ENCODE data around the gene KLRK1. TPM values are rescaled to one million over a fixed set of nuclear protein-coding genes. Genes with fewer than 3 reads are reported as not detected.
A peak's percentile ranks its signal among the peaks of the same experiment; 100 is the strongest.
"Not testable (repeated sequence)": the region's sequence is repeated elsewhere in the genome, so short reads cannot be mapped to it uniquely, and the experiment has no call there.

KLRK1 gene
- total RNA-seq, 4 donors from 2014 or later = 0.60 to 2.9 (median 1.2) TPM; not detected in 1

GRCh38 chr12:10381928-10382628 is 7.8 kb downstream of the KLRK1 start:
- TF ChIP-seq POLR2A (IDR thresholded peaks at IDR 0.05) (no peak), EP300 (IDR thresholded peaks at IDR 0.05) (no peak), CTCF (IDR thresholded peaks at IDR 0.05) (no peak)
- peaks cover 0 to 14% (median 0%) of the 10 kb centered on the region in 3 donors for H3K36me3 ChIP-seq

GRCh38 chr12:10378737-10379136 is 11.1 kb downstream of the KLRK1 start:
- H3K9me3 ChIP-seq; H3K4me3 ChIP-seq; H3K4me1 ChIP-seq; DNase-seq (ENCODE audit: low spot score in 2 of 2); H3K27ac ChIP-seq; H3K27me3 ChIP-seq: not testable (repeated sequence)
- 91 to 97% methylated on average over 2 of the region's 2 CpGs for WGBS, 2 donors
- H3K36me3 ChIP-seq = peaks cover 0 to 19% (median 0%) of the 10 kb centered on the region in 3 donors

More at GRCh38 chr12:10381928-10382628, 7.8 kb downstream of the KLRK1 start:
- Histone ChIP-seq H3K9me3 (peaks cover 0 to 8% (median 0%) of the 10 kb centered on the region in 4 donors), H3K4me3 (no peak overlapping the region), H3K27ac (no peak overlapping the region), H3K27me3 (no peaks in the 10 kb centered on the region), H3K4me1 (no peaks in the 10 kb centered on the region)
- WGBS, 2 donors = 95 to 97% methylated on average over 4 of the region's 4 CpGs
- no peak for DNase-seq (ENCODE audit: low spot score in 2 of 2)

GRCh38 chr12:10374624-10375018 is 15.2 kb downstream of the KLRK1 start:
- H3K27ac ChIP-seq = peak overlapping the region in 1 of 4 donors; percentile 45
- H3K4me1 ChIP-seq = peaks cover 0 to 25% (median 3%) of the 10 kb centered on the region in 4 donors
- H3K36me3 ChIP-seq = peaks cover 0 to 5% (median 0%) of the 10 kb centered on the region in 3 donors
- DNase-seq (ENCODE audit: low spot score in 2 of 2) = no peak
- no peak overlapping the region for H3K4me3 ChIP-seq
- TF ChIP-seq POLR2A (IDR thresholded peaks at IDR 0.05) (no peak), CTCF (IDR thresholded peaks at IDR 0.05) (no peak), EP300 (IDR thresholded peaks at IDR 0.05) (no peak)
- H3K9me3 ChIP-seq = no peaks in the 10 kb centered on the region
- 84% methylated on average over 3 of the region's 3 CpGs for WGBS, 2 donors
- H3K27me3 ChIP-seq = no peaks in the 10 kb centered on the region

- H3K27me3 ChIP-seq = no peaks in the 10 kb centered on the region
- H3K27ac ChIP-seq = peak overlapping the region in 2 of 4 donors; percentile 34 to 51
- no peak for DNase-seq (ENCODE audit: low spot score in 2 of 2)
- H3K4me1 ChIP-seq = peaks cover 0 to 28% (median 7%) of the 10 kb centered on the region in 4 donors
- 25 to 27% methylated on average over 1 of the region's 1 CpG for WGBS, 2 donors
- H3K4me3 ChIP-seq = no peak overlapping the region
- H3K36me3 ChIP-seq = peaks cover 0 to 5% (median 0%) of the 10 kb centered on the region in 3 donors
- H3K9me3 ChIP-seq = peaks cover 0 to 8% (median 0%) of the 10 kb centered on the region in 4 donors
- no peak for TF ChIP-seq EP300 (IDR thresholded peaks at IDR 0.05)
- no peak for TF ChIP-seq POLR2A (IDR thresholded peaks at IDR 0.05)
- no peak for TF ChIP-seq CTCF (IDR thresholded peaks at IDR 0.05)
These were observed 17.3 kb downstream of the KLRK1 start for GRCh38 chr12:10372559-10372958.

GRCh38 chr12:10371893-10372535 is 17.8 kb downstream of the KLRK1 start:
- Histone ChIP-seq H3K4me1 (peaks cover 0 to 30% (median 7%) of the 10 kb centered on the region in 4 donors), H3K27ac (peak overlapping the region in 1 of 4 donors; percentile 51)
- H3K36me3 ChIP-seq; H3K9me3 ChIP-seq; H3K27me3 ChIP-seq; H3K4me3 ChIP-seq; DNase-seq (ENCODE audit: low spot score in 2 of 2): not testable (repeated sequence)
- 76 to 78% methylated on average over 6 of the region's 6 CpGs for WGBS, 2 donors
